OCI-LY7 (cell line): Measurements from ENCODE around the gene ATP8B4. TPM values are rescaled to one million over a fixed set of nuclear protein-coding genes. Genes with fewer than 3 reads are reported as not detected.

ENCODE experiments used
- BruUV-seq: library from RNA; stranded (reverse); fragments of 400-500 nt; replicated peaks from 2 replicates; lab custom pipeline; 2021; lab: Mats Ljungman, UMichigan
- CTCF ChIA-PET: fragments of 300-600 bp; sonication (Branson Sonifier 250); formaldehyde crosslinking; loops from one replicate; lab custom pipeline; 2022; ENCODE audit warnings: antibody characterized with exemption; ENCODE audit not compliant: unreplicated experiment; lab: Charles Lee
- POLR2A ChIA-PET: fragments of 300-600 bp; sonication (Branson Sonifier 250); formaldehyde crosslinking; loops from one replicate; lab custom pipeline; 2022; ENCODE audit warnings: antibody characterized with exemption; lab: Charles Lee
- DNase-seq: peaks from one replicate; pipeline ENCODE4 v3.0.0-alpha.2; 2015; ENCODE audit warnings: low spot score
- H2AFZ ChIP-seq: fragments of 200-600 bp; sonication (generic), shearing (Covaris generic); 2 replicates; pipeline ENCODE4 v1.6.1; 2014; ENCODE audit warnings: mild to moderate bottlenecking, antibody characterized with exemption, low read length, moderate library complexity
- H3K27ac ChIP-seq: fragments of 200-600 bp; sonication (generic); 2 replicates; pipeline ENCODE4 v1.5.1; 2014; ENCODE audit warnings: mixed run types, low read depth, mild to moderate bottlenecking, moderate library complexity, low read length, inconsistent platforms; ENCODE audit not compliant: poor library complexity, severe bottlenecking
- H3K36me3 ChIP-seq: fragments of 200-600 bp; sonication (generic); 2 replicates; pipeline ENCODE4 v1.6.1; 2014; ENCODE audit warnings: mild to moderate bottlenecking, antibody characterized with exemption, low read length, moderate library complexity, mixed read lengths; ENCODE audit not compliant: insufficient read depth
- H3K4me1 ChIP-seq: fragments of 200-600 bp; sonication (generic); 2 replicates; pipeline ENCODE4 v1.5.1; 2014; ENCODE audit warnings: mild to moderate bottlenecking, low read length; ENCODE audit not compliant: insufficient read depth, poor library complexity, severe bottlenecking
- H3K4me2 ChIP-seq: fragments of 200-600 bp; sonication (generic); 2 replicates; pipeline ENCODE4 v1.6.1; 2014; ENCODE audit warnings: mild to moderate bottlenecking, low read length
- H3K4me3 ChIP-seq: fragments of 200-600 bp; sonication (generic); 2 replicates; pipeline ENCODE4 v1.5.1; 2014; ENCODE audit warnings: mild to moderate bottlenecking, low read depth, low read length; ENCODE audit not compliant: poor library complexity, severe bottlenecking
- H3K79me2 ChIP-seq: fragments of 200-600 bp; sonication (generic); 2 replicates; pipeline ENCODE4 v1.6.1; 2016; ENCODE audit warnings: low read depth, mild to moderate bottlenecking, low read length, moderate library complexity, mixed read lengths; ENCODE audit not compliant: insufficient read depth
- H3K9me2 ChIP-seq: fragments of 200-600 bp; sonication (generic); 2 replicates; pipeline ENCODE4 v1.6.1; 2016; ENCODE audit warnings: mild to moderate bottlenecking, low read length, mixed read lengths; ENCODE audit not compliant: insufficient read depth
- H3K9me3 ChIP-seq: fragments of 200-600 bp; sonication (generic); 2 replicates; pipeline ENCODE4 v1.6.1; 2014; ENCODE audit warnings: mild to moderate bottlenecking, mixed run types, low read length, mixed read lengths
- H4K20me1 ChIP-seq: fragments of 200-600 bp; sonication (generic); 2 replicates; pipeline ENCODE4 v1.6.1; 2014; ENCODE audit warnings: mild to moderate bottlenecking, antibody characterized with exemption, low read length, moderate library complexity, mixed read lengths; ENCODE audit not compliant: insufficient read depth
- CTCF ChIP-seq: fragments of 200-600 bp; sonication (generic); conservative IDR thresholded peaks from 2 replicates; pipeline ENCODE4 v1.5.1; 2014; ENCODE audit warnings: mild to moderate bottlenecking, antibody characterized with exemption, low read length, moderate library complexity, mixed read lengths
- EZH2phosphoT487 ChIP-seq: fragments of 200-600 bp; sonication (generic); IDR thresholded peaks from 2 replicates; pipeline ENCODE4 v1.6.1; 2018; ENCODE audit warnings: low read depth, borderline replicate concordance, mild to moderate bottlenecking, mixed run types, antibody characterized with exemption, low read length, moderate library complexity, mixed read lengths
- intact Hi-C: fragments of 100-400 bp; cut with micrococcal nuclease; formaldehyde crosslinking; loops from one replicate; pipeline ENCODE4 v1.10.0; 2022; ENCODE audit not compliant: unreplicated experiment
- total RNA-seq, 2 experiments: library from RNA; depleted of rRNA in 1 of 2; stranded (reverse); fragments of >200 nt in 1 of 2; shearing (Covaris generic) in 1 of 2; gene quantifications; 2 replicates each; pipeline ENCODE4 v1.2.3, GENCODE V29; 2014 to 2022

The ATP8B4 gene
- total RNA-seq, 2 experiments from 2014 or later: not detected

DNA sequence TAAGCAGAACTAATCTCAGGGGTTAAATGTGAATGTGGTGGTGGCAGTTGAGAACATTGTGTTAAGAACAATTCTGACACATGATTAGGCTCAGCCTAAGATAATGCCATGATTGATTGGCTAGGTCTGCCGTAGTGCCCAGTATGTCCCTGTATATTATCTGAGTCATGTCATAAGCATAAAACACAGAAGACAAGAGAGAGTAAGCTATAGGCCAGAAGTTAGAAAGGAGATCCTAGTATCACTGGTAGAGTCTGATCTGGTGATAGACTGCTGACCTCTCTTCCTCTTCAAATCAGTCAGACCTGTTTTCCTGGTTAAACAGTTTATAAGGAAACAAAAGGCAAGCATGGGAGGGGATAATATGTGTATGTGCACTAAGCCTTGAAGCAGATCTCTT lies 30.1 kb upstream of the ATP8B4 start:
- Histone ChIP-seq H3K4me2 (no peak overlapping the region), H4K20me1 (no peaks in the 10 kb centered on the region), H3K27ac (no peak overlapping the region), H3K79me2 (no peaks in the 10 kb centered on the region), H2AFZ (no peak overlapping the region), H3K9me2 (no peaks in the 10 kb centered on the region), H3K36me3 (no peaks in the 10 kb centered on the region), H3K4me1 (no peaks in the 10 kb centered on the region), H3K9me3 (no peaks in the 10 kb centered on the region), H3K4me3 (no peak overlapping the region)
- no TSS peak for BruUV-seq
- intact Hi-C loops: loop anchor here (10.0 kb wide), 1 partner anchor 1284 kb away; no protein-coding TSS in a partner anchor
- POLR2A ChIA-PET: interaction anchor here (0.6 kb wide), 1 partner anchor 41 kb away, joined by 3 read pairs; no protein-coding TSS in a partner anchor
- CTCF ChIA-PET: no interaction called here
- TF ChIP-seq CTCF: no peak
- TF ChIP-seq EZH2phosphoT487: no peak
- no peak for DNase-seq

GRCh38 chr15:50148362-50148963 lies 29.4 kb upstream of the ATP8B4 start:
- BruUV-seq: no TSS peak
- DNase-seq: peak; percentile 17
- Histone ChIP-seq H3K36me3 (no peaks in the 10 kb centered on the region), H3K9me3 (no peaks in the 10 kb centered on the region), H2AFZ (no peak overlapping the region), H3K4me2 (no peak overlapping the region), H3K4me1 (no peaks in the 10 kb centered on the region), H3K9me2 (no peaks in the 10 kb centered on the region), H3K27ac (no peak overlapping the region), H3K4me3 (no peak overlapping the region), H3K79me2 (no peaks in the 10 kb centered on the region), H4K20me1 (no peaks in the 10 kb centered on the region)
- no peak for TF ChIP-seq EZH2phosphoT487
- peak; percentile 46 for TF ChIP-seq CTCF
- POLR2A ChIA-PET: interaction anchor here (0.6 kb wide), 2 partner anchors 42 to 44 kb away, joined by 3 to 6 read pairs; no protein-coding TSS in a partner anchor
- CTCF ChIA-PET: no interaction called here
- intact Hi-C loops: loop anchor here (10.0 kb wide), 1 partner anchor 1284 kb away; no protein-coding TSS in a partner anchor

- no TSS peak for BruUV-seq
Measured at GRCh38 chr15:50146632-50147031, 27.6 kb upstream of the ATP8B4 start.

More at GRCh38 chr15:50146632-50147031, 27.6 kb upstream of the ATP8B4 start:
- H3K9me2 ChIP-seq: no peaks in the 10 kb centered on the region
- H3K36me3 ChIP-seq: no peaks in the 10 kb centered on the region
- H3K4me2 ChIP-seq: no peak overlapping the region
- CTCF ChIA-PET: no interaction called here
- no peaks in the 10 kb centered on the region for H3K9me3 ChIP-seq
- POLR2A ChIA-PET: no interaction called here
- no peak for DNase-seq
- H4K20me1 ChIP-seq: no peaks in the 10 kb centered on the region
- no peaks in the 10 kb centered on the region for H3K79me2 ChIP-seq
- no peak overlapping the region for H3K4me3 ChIP-seq
- TF ChIP-seq CTCF (no peak), EZH2phosphoT487 (no peak)
- intact Hi-C loops: loop anchor here (10.0 kb wide), 1 partner anchor 1282 kb away; no protein-coding TSS in a partner anchor
- no peaks in the 10 kb centered on the region for H3K4me1 ChIP-seq
- H3K27ac ChIP-seq: no peak overlapping the region
- H2AFZ ChIP-seq: no peak overlapping the region
